GM21423 (cell line): ENCODE results near the gene DYNLRB2.

Source experiments
- ATAC-seq: cut with Tn5 transposase; IDR thresholded peaks from one replicate; pipeline ENCODE4 v1.9.1; 2021; ENCODE audit warnings: mild to moderate bottlenecking, moderate library complexity; ENCODE audit not compliant: unreplicated experiment

DYNLRB2 gene

DNA sequence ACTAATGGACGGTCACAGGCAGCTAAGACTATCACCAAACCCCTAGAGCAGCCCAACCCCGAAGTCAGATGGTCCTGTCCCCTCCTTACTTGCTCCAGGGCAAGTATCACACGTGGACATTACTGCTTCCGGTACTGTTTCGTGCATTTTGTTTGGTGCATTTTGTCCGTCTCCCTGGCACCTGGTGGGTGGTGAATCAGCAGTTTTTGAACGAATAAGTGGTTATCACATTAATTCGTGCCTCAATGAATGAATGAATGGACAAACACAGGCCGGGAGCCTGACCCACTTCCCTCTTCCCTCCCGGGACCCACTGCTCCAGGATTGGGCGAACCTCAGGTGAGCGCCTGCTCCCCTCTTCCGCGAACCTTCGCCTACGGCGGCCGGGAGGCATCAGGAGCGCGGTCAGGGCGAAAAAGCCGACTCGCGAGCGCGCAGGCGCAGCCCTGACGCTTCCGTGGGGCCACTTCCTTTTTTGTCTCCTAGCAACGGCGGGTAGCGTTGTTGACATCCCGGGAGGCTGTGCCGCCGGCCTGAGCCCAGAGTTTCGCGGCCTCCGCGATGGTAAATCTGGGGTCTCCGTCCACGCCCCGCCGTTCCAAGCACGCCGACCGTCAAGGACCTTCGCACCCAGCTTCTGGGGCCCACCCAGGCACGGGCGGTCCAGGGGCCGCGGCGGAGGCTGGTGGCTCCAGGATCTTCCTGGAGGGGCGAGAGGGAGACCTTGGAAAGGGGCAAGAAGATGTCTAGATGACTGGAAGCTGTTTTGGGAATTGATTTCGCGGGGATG, at the start of gene DYNLRB2:
TSS of gene DYNLRB2 (plus strand) at position 478 of the 790 bp plus-strand sequence. CDS start at position 562, 84 bp downstream.
- peak; percentile 96 for ATAC-seq

DNA sequence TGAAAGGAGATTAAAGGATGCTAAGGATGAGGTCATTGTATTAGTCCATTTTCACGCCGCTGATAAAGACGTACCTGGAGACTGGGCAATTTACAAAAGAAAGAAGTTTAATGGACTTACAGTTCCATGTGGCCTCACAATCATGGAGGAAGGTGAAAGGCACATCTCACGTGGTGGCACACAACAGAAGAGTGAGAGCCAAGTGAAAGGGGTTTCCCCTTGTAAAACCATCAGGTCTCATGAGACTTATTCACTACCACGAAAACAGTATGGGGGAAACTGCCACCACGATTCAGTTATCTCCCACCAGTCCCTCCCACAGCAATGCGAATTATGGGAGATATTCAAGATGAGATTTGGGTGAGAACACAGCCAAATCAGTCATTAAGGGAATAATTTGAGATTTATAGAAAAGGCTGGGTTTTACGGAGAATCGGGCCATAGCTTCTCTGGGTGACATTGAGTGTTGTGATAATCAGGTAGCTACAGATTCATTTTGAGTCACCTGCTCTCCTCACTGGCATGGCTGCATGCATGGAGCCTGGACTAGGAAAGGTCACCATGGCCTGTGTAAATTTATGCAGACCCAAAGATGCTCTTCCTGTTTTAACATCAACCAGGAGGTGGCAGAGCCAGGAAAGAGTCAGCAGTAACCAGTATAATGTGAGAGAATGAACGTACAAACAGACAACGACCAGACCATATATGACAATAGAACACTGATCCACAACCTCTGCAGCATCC, 40.5 kb upstream of the DYNLRB2 start:
- ATAC-seq: no peak

DNA sequence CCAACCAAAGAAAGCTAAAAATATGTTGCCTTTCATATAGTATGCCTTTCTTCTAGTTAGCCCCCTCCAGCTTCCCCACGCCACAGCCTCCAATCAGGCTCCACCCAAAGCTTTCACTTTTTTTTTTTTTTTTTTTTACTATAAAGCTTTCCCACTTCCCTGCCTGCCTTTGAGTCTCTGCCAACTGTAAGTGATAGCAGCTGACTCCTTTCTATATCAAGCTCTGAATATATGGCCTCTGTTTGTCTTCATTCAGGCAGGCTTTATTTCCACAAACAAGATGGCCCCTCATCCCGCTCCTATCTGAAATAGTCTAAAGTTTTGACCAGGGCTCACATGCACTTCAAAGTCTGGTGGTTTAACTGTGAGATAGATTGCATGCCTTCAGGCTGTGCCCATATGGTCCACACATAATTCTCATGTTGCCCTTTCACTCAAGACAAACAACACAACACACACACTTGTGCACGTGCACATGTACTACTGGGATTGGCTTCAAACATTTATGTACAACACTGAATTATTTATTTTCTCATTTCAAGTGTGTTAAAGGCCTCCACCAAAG, 39.8 kb upstream of the DYNLRB2 start:
- ATAC-seq: no peak

DNA sequence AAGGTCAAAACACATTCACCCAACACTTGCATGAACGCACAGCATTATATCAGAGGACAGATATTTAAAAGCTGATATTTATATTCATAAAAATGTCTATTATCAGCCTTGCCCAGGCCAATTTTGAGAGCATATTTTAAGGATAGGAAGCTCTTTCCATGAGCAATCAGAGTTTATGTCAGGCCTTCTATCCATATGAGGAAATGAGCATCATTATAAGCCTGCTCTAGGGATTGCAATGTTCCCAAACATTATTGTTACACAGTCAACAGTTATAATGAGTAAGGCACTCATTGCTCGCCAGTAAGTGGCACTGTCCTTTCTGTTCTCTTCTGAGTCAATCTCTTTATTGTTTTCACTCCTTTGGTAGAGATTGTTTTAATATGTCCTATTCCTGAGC, 37.7 kb upstream of the DYNLRB2 start:
- no peak for ATAC-seq

DNA sequence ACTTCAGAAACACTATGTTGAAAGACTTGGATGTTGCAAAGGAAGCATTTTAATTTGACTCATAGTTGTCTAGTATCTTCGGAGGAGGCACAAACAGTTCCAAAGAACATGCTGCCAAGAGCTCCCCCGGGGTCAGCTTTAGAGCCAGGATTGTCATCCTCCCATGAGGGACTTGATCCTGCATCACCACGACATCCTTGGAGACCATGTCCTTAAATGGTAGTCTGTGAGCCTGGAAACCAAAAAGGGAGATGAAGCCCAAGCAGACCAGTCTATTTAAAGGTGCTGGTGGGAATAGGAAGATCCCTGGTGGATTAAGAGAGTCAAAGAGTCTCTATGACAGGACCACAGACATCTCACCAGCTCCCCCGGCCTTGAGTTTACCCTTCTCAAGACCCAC, 33.3 kb upstream of the DYNLRB2 start:
- ATAC-seq: no peak

DNA sequence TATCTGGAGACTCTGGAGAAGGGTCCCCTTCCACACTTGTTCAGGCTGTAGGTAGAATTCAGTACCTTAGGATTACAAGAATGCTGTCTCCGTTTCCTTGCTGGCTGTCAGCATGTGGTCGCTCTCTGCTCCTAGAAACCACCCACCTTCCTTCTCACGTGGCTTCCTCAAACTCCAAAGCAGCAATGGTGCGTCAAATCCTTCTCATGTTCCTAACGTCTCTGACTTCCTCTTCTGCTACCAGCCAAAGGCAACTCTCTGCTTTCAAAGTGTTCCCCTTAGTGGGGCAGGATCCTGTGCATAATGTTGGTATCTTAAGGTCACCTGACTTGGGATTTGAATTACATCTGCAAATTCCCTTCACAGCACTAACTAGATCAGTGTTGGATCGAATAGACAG, 30.9 kb upstream of the DYNLRB2 start:
- no peak for ATAC-seq

DNA sequence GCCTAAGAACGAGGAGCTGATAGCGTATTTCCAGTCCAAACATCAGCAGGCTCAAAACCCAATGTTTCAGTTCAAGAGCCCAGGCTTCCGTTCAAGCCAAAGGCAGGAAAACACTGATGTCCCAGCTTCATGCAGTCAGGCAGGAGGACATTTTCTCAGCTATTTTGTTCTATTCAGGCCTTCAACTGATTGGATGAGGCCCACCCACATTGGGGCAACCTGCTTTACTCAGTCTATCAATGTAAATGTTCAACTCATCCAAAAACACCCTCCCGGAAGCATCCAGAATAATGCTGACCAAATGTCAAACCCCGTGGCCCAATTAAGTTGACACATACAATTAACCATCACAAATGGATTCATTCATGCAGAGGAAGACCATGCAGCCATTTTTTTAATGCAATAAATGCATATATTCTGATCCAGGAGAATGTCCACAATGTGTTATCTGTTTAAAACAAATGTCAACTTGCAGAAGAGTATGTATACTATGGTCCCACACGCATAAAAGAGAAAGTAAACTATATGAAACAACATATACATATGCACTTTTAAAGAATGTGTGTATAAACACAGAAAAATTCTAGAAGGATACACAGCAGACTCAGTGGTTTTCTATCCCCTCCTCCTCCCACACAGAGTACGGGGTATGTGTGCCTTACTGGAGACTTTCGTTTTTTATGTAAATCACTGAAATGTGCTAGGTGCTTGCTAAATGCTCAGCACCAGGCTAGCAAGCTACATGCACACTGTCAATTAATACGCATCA, 28.8 kb upstream of the DYNLRB2 start:
- no peak for ATAC-seq

DNA sequence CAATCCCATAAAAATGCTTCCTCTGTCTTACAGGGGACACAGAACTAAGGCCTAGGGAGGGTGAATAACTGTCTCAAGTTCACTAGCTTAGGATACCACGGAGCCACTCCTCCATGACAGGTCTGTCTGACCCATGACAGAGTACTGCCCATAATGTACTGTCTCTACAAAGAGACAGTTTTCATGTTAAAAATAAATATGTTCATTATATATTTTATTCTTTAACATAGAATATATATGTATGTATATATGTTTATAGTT, 28.3 kb upstream of the DYNLRB2 start:
- no peak for ATAC-seq

DNA sequence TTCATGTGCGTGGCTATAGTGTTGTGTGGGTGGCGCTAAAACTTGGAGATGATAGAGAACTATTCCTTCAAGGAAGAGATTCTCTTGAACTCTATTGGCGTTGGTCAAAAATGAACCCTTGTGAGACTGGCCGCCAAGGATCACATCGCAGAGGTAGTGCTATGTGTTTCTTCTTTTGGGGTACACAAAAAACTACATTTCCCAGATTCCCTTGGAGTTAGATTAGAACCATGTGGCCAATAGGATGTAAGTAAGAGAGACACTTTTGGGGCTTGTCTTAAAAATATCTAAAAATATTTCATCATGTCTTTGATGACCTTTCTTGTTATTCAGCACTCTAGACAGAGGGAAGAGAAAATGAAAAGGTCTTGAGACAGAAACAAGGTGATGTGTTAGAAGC, 25.4 kb upstream of the DYNLRB2 start:
- ATAC-seq: no peak

DNA sequence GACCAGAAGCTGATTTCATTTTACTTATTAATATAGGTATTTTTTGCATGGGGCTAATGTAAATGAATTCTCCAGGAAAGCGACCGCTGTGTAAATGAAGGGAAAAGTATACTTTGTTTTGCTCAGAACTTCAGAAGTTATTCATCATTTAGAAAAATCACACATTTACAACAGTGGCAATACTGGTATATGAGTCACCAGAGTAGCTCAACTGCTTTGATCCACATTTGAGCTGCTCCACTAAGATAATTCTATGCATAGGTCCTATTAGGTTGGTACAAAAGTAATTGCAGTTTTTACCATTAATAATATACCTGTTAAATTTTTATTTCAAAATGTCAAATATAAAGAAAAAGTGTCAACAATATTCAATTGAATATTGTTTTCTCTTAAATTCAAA, 22.9 kb upstream of the DYNLRB2 start:
- ATAC-seq: no peak

DNA sequence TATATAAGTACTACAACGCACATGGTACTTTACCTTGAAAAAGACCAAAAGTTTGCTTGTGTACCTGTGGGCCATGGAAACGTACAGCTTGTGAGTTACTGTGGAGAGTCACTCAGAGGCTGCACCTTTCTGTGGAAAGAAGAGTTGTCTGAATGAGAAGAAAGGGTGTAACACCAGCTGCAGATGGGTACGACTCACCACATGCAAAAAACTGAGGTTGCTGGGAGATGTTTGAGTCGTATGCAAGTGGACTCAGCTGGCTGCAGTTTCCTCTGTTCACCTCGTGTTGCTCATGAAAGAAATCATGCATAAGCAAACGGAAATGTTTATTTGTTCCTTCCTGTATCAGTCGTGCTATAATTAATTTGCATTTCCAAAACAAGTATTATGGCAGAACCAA, 22.4 kb upstream of the DYNLRB2 start:
- no peak for ATAC-seq

DNA sequence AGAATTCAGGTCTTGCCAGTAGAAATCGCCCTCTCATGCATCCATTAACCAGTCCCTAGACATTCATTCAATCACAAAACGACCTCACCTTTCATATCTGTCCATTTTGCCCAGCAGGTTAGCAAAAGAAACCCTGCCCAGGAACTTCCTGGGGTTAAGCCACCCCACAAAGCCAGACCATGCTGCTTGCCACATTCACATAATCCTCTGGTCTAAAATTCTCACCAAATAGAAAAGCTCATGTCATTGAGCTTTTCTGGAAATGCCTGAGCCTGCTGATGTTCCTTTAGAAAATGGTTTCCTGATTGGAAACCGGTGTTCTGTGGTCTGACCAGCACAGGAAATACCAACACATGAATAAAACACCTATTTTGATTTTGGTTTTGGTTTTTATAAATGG, 21.6 kb upstream of the DYNLRB2 start:
- ATAC-seq: no peak

DNA sequence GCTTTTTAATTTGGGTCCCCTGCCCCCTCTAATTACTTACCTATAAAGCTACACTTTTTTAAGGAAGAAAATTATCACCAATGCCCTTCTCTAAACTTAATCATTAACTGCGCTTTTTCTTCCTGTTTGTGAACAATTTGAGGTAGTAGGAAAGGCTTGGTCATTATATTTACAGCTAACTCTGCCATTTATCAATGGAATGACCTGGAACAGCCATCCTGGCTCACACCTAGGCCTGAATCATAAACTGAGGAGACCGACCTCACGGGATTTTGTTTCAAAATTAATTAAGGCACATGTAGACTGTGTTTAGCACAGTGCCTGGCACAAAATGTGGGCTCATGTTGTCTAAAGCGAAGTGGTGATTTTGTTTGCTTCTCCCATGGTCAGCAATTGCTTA, 15.4 kb upstream of the DYNLRB2 start:
- no peak for ATAC-seq

DNA sequence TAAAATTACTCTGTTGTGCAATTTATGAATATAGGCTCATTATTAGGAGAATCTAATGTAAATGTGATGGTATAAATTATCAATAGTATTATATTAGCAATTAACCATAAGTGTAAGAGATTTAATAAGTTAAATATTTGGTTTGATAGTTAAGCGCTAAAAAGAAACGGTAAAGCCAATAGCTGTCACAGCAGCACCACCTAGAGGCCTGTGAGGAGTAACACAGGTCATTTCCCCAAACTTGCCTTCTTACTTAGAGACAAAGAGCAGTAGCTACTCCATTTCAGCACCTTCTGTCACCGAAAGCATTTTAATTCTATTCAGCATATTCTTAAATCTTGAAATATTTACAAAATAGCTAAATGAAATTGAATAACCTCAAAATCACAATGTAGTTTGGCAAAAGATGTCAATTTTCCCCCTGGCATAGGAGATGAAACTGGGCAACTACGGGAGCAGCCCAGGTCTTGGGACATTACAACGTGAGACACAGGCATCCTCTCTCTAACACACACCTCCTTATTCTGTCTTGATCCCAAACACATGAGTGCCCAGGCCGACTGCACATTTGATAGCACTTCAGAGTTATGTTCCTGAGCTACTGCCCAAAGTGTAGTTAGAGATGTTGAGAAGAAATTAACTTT, 14.3 kb upstream of the DYNLRB2 start:
- ATAC-seq: peak; percentile 55

DNA sequence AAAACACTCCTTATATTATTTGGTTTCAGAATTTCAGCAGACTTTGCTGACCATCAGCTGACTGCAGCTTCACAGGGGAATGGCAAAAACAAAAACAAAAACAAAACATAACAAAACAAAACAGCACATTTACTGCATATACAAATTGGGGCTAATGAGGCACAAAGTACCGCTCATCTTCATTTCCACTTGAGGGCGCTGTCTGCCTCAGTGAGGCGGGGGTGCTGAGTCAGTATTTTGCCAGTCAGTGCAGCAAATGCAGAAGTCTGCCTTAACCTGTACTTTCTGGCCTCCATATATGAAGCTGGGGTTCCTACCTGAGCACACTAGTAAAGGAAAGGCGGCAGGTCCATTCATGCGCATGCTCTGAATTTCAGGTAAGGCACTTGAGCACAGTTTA, 13.5 kb upstream of the DYNLRB2 start:
- peak; percentile 58 for ATAC-seq

DNA sequence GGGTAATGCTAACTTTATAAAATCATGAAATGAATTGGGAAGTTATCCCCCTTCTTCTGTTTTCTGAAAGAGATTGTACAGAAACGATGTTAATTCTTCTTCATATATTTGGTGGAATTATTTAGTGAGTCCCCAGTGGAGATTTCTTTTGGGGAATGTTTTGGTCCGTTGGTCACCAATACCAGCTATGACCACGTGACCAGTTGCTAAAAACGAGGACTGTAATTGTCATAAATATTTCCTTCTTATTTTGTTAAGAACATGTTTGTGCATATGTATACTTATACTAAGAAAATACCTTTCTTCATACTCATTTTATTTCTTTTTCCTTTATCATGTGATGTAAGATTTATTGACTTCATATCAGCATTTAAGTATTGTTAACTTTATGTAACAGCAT, 10.3 kb upstream of the DYNLRB2 start:
- ATAC-seq: no peak

DNA sequence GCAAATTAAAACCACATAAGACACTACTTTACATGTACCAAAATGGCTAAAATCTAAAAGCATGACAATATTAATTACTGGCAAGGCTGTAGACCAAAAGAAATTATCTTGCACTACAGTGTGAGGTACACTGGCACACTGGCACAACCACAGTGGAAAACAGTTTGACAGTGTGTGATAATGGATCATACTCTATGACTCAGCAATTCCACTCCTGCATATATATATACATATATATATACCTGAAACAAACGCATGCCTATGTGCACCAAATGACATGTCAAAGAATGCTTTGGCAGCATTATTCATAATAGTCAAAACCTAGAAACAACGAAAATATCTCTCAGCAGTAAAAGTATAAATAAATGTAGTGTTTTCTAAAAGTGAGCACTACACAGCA, 4.6 kb upstream of the DYNLRB2 start:
- no peak for ATAC-seq

DNA sequence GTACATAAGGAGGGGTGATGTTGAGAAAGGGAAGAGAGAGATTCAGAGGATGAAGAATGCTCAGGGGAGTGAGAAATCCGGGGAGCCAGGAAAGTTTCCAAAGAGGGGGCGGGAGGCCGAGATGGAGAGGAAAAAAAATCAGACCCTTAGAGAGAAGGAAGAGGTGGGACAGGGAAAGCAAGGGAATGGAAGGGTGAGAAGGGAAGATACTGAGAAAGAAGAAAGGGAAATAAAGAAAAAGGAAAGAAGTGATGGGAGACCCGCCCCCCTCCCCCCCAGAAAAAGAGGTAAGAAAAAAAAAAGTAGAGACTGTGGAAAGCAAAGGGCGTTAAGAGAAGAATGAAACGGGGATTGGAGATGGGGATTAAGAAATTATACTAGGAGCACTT, 507 bp downstream of the DYNLRB2 start:
- ATAC-seq: no peak

DNA sequence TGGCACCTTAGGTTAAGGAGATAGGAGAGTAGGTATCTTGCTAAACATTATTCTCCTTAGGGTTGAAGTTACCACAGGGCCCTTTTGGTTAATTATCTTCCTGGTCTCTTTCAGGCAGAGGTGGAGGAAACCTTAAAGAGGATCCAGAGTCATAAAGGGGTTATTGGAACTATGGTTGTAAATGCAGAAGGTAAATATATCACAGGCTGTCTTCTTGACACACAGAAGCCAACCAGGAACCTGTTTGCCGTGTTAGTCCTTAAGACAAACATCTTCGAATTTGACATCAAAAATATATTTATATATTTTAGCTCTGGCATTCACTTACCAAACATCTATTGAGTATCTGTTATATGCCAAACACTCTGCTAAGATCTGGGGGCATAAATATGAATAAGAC, 2.4 kb downstream of the DYNLRB2 start:
- ATAC-seq: no peak

DNA sequence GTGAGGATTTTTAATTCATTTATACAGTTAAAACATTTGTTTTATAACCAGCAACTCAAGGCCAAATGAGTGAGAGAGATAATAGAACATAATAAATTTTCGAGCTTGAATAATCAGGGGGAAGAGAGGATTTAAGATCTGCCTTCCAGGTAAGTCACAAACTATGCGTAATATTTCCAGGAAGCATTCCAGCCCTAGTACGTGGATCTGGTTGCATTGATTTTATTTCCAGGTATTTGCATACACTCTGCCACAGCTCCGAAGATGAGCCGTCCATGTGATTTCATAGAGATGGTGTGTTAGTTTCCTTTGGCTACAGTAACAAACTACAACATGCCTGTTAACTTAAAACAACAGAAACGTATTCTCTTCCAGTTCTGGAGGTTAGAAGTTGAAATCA, 3.5 kb downstream of the DYNLRB2 start:
- no peak for ATAC-seq

DNA sequence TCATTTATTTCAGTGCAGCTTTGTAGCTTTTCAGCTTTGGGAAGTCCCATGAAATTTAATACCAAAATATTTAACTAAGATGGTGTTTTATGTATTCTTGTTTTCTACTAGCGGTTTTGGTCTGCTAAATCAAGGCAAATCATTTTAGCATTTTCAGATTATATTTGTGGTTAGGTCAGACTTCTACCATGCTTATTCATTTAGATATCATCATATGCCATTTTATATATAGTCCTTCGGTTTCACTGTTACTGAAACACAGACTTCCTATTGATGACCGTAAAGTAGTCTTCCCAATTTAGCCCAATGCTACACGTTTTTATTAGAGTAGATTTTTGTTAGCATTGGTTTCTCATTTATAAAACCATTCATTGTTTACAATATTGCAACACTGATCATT, 5.5 kb downstream of the DYNLRB2 start:
- ATAC-seq: no peak
